Hematopoietic multipotent progenitor cell (in vitro differentiated cells): ENCODE data around the gene CSNK1A1. TPM values are rescaled to one million over a fixed set of nuclear protein-coding genes. Genes with fewer than 3 reads are reported as not detected.
A peak's percentile ranks its signal among the peaks of the same experiment; 100 is the strongest.

Source experiments
- DNase-seq, 3 donors: peaks; one replicate each; pipeline ENCODE4 v3.0.0-alpha.2; 2011 to 2015; ENCODE audit warnings: low read depth in 2 of 3, low spot score in 2 of 3
- total RNA-seq: library from RNA; depleted of rRNA; stranded (reverse); fragments of >200 nt; gene quantifications from one replicate; pipeline ENCODE4 v1.2.3, GENCODE V29; 2012

CSNK1A1 gene
- total RNA-seq, 1 donor, result 116 TPM

- DNase-seq, result no peak
Observed at GRCh38 chr5:149443210-149443609, 108.0 kb downstream of the CSNK1A1 start.

DNA sequence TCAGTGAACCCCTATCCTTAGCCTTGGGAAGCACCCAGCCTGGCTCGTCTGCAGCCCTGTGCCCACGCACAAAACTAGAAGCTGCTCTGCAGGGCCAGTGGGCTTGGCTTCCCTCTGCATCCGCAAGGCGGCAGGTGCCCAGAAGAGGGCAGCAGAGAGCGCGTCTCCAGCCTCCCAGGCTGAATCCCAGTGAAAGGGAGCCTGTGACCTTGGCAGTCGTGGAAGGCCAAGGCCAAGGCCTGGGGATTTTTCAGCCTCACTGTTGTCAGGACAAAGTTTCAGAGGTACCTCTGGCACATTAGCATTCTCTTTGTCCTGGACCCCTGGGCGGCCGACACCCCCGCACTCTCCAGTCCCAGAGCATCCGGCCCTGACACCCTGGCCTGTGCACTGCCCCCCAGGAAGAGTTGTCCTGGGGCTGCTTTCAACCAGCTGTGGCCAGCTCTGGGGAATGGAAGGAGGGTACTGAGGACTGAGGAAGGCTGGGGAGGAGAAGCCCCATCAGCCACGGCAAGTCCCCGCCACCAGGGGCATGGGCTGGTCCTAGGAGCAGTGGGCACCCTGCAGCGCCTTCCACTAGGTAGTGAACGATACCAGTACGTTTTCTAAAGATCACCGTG, 108.6 kb downstream of the CSNK1A1 start:
- DNase-seq, result peak in 2 of 3 donors; percentile 35 to 61

Other genes starting within 250 kb of the CSNK1A1 start
- gene GRPEL2, start 205.9 kb downstream of the CSNK1A1 start, total RNA-seq, result 4.0 TPM
- gene PCYOX1L, start 193.4 kb downstream of the CSNK1A1 start, total RNA-seq, result 31.2 TPM
- not detected for gene IL17B, start 172.1 kb downstream of the CSNK1A1 start, total RNA-seq
- 0.27 TPM for gene ARHGEF37, start 30.1 kb upstream of the CSNK1A1 start, total RNA-seq
- gene PPARGC1B, start 178.9 kb upstream of the CSNK1A1 start, total RNA-seq, result 3.5 TPM